ENCODE measurements around the gene ZBBX.

The ZBBX gene

DNA sequence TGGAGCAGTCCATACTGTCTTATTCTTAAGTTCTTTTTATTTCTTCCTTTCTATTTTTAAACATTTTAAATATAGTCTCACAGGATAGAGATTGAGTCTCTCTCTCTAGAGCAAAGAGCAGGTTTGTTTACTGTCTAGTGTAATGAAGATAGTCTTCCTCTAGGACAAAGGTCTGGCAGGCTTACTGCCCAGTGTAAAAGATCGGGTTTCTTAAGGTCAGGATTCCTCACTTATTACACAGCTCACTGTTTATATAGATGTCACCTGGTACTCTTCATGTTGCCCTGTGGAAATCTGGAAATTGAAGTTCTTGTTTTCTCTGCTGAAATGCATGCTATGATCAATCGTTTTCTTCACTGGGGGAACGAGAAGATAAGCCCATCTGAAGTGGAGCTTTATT lies 76.0 kb downstream of the ZBBX start:
- DNase-seq = no peak

DNA sequence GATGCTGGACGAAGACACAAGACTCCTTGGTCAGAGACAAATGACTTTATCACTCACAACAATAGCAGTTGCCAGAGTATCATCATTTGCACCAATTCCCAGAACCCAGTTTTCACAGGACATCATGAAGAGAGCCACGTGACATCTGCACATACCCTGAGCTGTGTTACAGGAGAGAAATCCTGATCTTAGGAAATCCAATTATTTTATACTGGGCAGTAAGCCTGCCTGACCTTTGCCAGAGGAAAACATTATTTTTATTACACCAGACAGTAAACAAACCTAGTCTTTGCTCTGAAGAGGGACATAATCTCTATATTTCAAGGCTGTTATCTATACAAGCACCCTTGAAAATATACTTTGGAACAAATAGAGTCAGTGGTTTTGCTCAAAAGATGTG lies 77.4 kb downstream of the ZBBX start:
- no peak for DNase-seq

DNA sequence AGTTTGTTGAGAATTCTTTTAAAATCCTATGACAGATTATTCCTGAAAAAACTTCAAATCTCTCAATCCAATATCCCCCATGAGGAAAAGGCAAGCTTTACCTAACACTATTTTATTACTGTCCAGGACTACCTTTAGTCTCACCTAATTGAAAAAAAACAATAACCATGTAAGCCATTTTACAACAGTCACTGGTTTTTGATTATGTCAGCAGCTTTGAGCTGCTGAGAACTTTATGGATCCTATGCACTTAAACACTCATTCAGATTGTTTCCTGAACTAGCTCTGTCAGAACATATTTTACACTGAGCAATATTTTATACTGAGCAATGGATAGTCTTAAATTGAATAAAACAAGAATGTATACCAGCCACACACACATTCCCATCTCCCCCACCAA lies 79.9 kb downstream of the ZBBX start:
- DNase-seq = no peak

DNA sequence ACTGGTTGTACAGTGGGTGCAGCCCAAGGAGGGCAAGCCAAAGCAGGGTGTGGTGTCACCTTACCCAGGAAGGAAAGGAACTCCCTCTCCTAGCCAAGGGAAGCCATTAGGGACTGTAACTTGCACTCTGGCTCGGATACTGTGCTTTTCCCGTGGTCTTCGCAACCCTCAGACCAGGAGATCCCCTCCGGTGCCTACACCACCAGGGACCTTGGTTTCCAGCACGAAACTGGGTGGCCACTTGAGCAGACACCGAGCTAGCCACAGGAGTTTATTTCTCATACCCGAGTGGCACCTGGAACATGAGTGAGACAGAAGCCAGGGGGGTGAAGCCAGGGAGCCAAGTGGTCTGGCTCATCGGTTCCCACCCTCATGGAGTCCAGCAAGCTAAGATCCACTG lies 90.7 kb downstream of the ZBBX start:
- no peak for DNase-seq

DNA sequence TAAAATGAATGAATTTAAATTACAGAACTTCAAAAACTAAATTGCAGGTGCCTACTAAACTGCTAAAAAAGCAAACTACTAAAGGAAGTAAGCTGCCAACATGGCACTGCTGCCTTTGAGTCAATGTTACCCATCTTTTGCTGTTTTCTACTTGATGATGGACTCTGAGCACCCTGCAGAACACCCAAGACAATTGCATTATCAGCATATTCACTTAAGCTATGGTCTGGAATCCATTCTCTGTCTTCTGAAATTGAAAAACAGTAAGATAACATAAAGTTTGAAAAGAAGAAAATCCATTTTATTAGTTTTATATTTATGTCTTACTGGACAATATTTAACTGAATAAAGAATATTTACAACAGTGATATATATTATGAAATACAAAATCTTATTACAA lies 91.4 kb downstream of the ZBBX start:
- DNase-seq = no peak

DNA sequence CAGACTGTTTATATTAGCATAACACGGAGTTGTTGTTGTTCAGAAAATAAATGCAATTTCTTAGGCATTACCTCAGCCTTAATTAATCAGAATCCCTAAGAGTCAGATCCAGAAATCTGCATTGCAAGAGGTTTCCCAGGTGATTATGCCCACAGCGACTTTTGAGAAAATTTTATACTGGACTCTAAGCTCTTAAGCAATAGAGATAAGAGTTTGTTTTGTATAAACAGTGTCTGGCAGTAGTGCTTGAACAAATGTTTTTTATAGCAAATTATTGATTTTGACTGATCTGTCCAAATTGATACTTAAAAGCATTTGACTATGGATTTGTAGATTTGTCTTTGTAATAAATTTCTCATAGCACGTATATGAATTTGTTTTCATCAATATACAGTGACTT lies 92.8 kb downstream of the ZBBX start:
- DNase-seq = no peak

DNA sequence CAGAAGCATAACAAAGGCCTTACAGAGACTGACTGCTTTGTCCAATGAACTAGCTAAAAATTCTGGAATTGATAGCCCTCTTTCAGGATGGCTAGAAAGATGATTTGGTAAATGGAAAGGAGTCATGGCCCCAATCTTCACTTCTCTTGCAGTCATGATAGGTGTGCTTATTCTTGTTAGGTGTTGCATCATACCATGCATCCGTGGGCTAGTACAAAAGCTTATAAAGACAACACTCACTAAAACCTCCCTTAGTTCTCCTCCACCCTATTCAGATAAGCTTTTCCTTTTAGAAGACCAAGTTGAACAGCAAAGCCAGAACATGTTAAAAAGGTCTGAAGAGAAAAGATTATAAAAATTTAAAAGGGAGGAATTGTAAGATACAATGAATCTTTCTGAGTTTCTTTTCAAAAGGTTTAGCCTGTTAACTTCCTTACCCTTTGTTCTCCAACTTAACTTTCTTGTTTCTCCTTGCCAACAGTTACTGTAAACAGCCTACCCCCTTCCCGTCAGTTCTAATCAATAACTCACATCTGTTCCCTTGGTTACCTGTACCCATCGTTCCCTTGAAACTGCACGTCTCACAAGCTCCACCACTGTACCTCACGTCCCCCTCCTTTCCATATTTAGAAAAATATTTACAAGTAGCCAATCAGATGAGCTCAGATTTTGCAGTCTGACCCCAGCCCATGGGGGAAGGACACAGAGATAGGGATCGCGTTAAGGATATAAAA lies 105.8 kb downstream of the ZBBX start:
- DNase-seq = no peak

DNA sequence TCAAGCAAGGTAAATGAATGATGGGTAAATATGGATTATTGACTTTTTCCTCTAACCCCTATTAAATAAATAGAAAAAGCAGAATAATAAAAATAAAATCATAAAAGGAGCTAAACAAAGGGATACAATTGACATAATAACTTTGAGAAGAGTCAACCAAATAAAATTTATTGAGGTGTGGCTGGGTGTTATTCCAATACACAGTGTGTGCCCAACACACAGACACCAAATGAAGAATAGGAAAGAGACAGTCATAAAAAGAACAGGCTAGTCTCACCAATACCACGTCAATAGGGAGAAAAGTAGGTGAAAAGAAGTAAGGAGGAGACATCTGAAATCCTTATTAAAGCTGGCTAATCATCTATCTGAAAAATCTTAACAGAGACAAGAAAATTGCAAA lies 127.1 kb downstream of the ZBBX start:
- no peak for DNase-seq

DNA sequence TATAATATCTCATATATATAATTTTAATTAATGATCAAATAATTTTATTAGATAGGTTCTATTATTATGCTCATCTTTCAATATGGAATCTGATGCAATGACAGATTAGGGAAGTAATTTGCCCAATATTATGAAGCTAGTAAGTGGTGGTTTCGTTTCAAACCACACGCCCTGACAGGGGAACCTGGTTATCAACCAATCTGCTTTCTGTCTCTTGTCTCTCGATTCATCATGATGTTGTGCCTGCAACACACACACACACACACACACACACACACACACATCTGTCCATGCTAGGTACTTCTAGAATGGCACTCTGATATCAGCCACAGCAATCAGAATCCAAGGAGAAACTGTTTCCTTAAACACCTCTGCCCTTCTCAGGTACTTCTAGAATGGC lies 128.4 kb downstream of the ZBBX start:
- DNase-seq = no peak

DNA sequence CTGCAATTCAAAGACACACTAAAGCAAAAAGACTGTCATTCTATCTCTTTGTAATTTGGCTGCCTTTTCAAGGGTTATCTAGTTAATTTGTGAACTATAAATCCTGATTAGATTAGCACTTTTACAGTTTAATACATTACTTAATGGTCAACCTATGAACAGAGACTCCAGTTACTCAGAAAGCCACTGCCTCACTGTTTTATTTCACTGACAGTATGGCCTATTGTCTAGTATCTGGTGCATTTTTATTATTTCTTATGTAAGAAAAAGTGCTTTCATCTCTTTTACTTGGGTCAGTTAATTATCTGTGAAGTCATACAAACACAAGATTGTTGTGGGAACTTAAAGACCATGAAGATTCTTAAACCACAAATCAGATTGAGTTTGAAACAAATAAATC lies 133.8 kb downstream of the ZBBX start:
- no peak for DNase-seq

DNA sequence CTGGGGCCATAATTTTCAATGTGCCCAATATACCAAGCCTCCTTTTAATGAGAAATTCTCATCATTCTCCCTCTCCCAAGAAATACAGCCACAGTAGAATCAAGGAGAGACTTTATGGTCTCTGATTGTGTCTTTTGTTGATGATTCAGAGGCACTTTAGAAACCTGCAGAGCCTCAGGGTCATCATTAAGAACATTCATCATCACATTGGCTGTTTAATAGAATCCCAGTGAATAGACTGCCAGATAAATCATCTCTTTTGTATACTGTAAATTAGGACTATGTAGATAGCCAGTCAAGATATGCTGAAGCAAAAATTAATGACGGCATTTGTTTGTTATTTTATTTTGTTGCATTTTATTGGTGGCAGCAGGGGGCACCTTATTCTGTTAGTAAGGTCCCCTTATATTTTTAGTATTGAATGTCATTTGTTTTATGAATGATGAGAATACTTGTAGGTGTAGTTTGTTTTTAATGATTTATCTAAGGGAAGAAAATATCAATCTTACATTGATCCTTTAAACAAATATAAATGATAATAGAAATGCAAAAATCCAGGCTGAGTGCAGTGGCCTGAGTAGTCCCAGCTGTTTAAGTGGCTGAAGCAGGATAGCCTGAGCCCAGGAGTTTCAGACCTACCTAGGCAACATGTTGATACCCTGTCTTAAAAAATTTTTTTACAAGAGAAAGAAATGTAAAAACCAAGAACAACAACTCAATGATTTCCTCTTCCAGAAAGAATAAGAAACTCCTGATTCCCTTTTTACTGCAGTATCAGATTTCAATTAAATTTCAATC lies 138.8 kb downstream of the ZBBX start:
- DNase-seq = no peak

DNA sequence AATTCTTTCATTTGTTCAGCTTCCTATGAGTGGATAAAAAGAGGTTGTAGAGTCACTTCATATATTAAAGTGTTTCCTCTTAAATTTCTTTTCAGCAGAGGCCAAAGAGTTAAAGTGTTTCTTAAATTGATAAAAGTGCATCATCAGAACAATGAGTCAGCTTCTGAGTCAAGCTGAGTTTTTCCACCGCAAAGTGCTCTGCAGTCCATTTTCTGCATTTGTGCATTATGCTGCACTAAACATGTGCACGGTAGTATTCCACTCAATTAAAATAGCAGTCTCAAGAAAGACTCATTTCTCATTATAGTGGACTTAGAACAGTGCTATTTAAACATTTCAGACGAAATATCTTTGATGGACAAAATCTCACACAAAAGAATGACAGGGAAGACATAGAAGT lies 152.0 kb downstream of the ZBBX start:
- no peak for DNase-seq

DNA sequence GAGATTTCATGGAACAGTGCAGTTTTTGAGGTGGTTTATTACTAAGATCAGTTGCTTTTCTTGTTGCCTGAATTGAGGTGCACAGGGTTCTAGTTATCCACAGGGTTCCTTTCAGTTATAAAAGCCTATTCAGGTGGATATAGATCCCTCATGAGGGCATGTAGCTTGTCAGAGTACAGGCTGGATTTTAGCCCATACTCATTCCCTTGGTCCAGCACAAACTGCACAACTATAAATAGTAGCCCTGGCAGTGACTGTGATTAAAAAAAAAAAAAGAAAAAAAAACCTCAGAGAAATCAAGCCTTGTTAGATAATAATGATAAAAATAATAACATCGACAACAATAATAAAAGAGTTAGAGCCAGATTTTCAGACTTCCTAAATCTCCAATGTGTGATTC lies 154.3 kb downstream of the ZBBX start:
- DNase-seq = no peak

DNA sequence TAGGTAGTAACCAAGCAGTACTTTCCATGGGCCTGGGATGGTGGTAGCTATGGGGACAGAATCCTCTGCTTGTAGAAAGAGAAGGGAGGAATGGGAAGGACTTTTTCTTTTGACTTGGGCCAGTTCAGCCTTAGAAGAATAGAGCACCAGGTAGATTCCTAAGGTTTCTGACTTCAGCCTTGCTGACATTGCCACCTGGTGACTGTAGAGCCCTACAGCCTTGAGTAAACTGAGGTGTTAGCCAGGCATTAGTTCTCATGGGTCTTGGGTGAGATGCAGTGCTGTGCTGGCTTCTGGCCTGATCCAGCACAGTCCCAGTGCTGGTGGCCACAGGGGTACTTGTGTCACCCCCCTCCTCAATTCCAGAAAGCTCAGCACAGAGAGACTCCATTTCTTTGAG lies 171.1 kb downstream of the ZBBX start:
- no peak for DNase-seq

DNA sequence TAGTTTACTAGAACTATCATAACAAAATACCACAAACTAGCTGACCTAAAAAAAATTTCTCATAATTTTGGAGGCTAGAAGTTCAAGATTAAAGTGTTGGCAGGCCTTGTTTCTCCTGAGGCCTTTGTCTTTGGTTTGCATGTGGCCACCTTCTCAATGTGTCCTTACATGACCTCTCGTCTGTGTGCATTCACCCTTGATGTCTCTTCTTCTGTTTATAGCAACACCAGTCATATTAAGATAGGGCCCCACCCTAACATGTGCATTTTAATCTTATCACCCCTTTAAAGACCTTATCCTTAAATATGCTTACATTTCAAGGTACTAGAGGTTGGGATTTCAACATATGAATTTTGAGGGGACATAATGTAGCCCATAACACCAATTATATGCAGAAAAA lies 177.0 kb downstream of the ZBBX start:
- no peak for DNase-seq

DNA sequence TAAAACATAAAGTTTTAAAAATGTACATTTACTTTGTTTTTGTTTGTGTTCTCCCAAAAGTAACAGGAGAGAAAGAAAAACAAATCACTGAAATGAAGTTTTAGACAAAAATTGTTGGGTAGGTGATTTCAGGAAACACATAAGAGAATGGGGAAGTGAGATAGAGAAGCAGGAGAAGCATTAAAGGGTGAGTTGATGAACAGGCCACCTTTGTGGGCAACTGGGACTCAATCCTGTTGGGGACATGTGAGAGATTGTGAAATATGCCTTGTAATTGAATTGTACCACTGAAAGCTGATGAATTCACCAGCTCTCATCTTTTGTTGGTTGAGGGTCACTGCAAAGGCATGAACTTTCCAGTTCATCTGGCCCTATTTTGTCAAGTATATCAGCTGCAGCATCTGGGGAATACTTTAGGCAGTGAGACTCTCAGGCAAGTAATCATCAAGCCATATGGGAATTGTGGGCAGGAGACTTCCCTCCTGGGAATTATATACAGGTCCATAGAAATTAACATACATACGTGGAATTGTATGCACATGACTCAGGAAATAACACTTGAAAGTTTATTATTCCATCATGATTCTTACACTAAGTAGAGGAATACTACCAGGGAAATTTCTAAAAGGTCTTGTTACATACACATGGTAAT lies 181.0 kb downstream of the ZBBX start:
- DNase-seq = no peak

Measured in activated CD4-positive, CD25-positive, alpha-beta regulatory T cell (primary cell).